Suprapubic skin (tissue), 4 donors: ENCODE results near the gene CARD10. TPM values are rescaled to one million over a fixed set of nuclear protein-coding genes. Genes with fewer than 3 reads are reported as not detected.

Experiments
- DNase-seq, 2 donors: peaks; one replicate each; pipeline ENCODE4 v3.0.0-alpha.2; 2019; ENCODE audit warnings: low spot score in 2 of 2
- H3K27ac ChIP-seq: fragments of 200-600 bp; sonication (generic); one replicate; pipeline ENCODE4 v1.5.1; 2019
- H3K27me3 ChIP-seq: fragments of 200-600 bp; sonication (generic); one replicate; pipeline ENCODE4 v1.5.1; 2019
- H3K36me3 ChIP-seq: fragments of 200-600 bp; sonication (generic); one replicate; pipeline ENCODE4 v1.5.1; 2019
- H3K4me1 ChIP-seq: fragments of 200-600 bp; sonication (generic); one replicate; pipeline ENCODE4 v1.5.1; 2019
- H3K4me3 ChIP-seq: fragments of 200-600 bp; sonication (generic); one replicate; pipeline ENCODE4 v1.5.1; 2019; ENCODE audit warnings: mild to moderate bottlenecking
- H3K9me3 ChIP-seq: fragments of 200-600 bp; sonication (generic); one replicate; pipeline ENCODE4 v1.5.1; 2019
- CTCF ChIP-seq, 2 donors: fragments of 200-600 bp in 1 of 2; fragments of 450-650 bp in 1 of 2; sonication (generic) in 1 of 2; IDR thresholded peaks; one replicate each; pipeline ENCODE4 v1.5.1; 2016 to 2019; ENCODE audit warnings: antibody characterized with exemption in 2 of 2, mild to moderate bottlenecking in 1 of 2, moderate library complexity in 1 of 2
- EP300 ChIP-seq: sonication (generic); formaldehyde crosslinking; IDR thresholded peaks from one replicate; pipeline ENCODE4 v1.6.1; 2017; ENCODE audit warnings: antibody characterized with exemption
- POLR2A ChIP-seq, 2 donors: fragments of 450-650 bp; IDR thresholded peaks; one replicate each; pipeline ENCODE4 v1.6.1; 2017; ENCODE audit warnings: antibody characterized with exemption in 2 of 2, mild to moderate bottlenecking in 2 of 2, moderate library complexity in 2 of 2
- POLR2AphosphoS5 ChIP-seq, 3 donors: sonication (generic); formaldehyde crosslinking; IDR thresholded peaks; one replicate each; pipeline ENCODE4 v1.6.1; 2017; ENCODE audit warnings: antibody characterized with exemption in 3 of 3
- WGBS: methylation state at CpG from one replicate; pipeline ENCODE4 v1.1.5; 2018; 5-methylcytosine and 5-hydroxymethylcytosine counted together
- total RNA-seq, 4 donors: library from RNA; depleted of rRNA; stranded (reverse); fragments of >200 nt; gene quantifications; one replicate each; pipeline ENCODE4 v1.1.0, GENCODE V29; 2016

The CARD10 gene
- total RNA-seq, 4 donors from 2014 or later = 12.2 to 17.3 (median 14.8) TPM

GRCh38 chr22:37454857-37455686, 64.1 kb downstream of the CARD10 start:
- DNase-seq = no peak
- 51% methylated on average over 20 of the region's 21 CpGs for WGBS
- Histone ChIP-seq H3K27ac (no peak overlapping the region), H3K4me3 (no peak overlapping the region), H3K9me3 (no peaks in the 10 kb centered on the region), H3K27me3 (peaks cover 58% of the 10 kb centered on the region), H3K36me3 (no peaks in the 10 kb centered on the region), H3K4me1 (no peaks in the 10 kb centered on the region)
- TF ChIP-seq POLR2AphosphoS5 (IDR thresholded peaks at IDR 0.05) (no peak), EP300 (no peak), POLR2A (IDR thresholded peaks at IDR 0.05) (no peak), CTCF (IDR thresholded peaks at IDR 0.05) (no peak)

DNA sequence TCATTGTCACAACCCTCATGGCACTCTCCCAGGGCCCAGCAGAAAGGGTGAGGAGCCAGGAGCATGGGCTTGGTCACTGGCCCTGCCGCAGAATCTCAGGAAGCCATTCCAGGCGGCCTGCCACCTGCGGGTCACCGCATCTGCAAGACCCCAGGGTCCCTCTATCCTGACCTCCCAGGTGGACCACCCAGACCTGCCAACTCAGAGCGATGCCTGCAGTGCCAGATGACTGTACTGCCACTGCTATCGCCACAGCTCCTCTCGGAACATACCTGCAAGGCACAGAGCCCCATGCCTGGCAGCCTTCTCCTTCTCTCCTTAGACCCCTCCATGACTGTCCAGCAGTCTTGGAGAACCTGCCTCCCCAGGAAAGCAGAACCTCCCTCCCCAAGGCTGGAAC, 65.5 kb downstream of the CARD10 start:
- 86% methylated on average over 4 of the region's 7 CpGs for WGBS
- DNase-seq = no peak
- H3K4me1 ChIP-seq = peaks cover 1% of the 10 kb centered on the region
- H3K4me3 ChIP-seq = no peak overlapping the region
- no peaks in the 10 kb centered on the region for H3K36me3 ChIP-seq
- H3K27ac ChIP-seq = no peak overlapping the region
- H3K27me3 ChIP-seq = peaks cover 67% of the 10 kb centered on the region
- TF ChIP-seq POLR2AphosphoS5 (IDR thresholded peaks at IDR 0.05) (no peak), EP300 (no peak), POLR2A (IDR thresholded peaks at IDR 0.05) (no peak), CTCF (IDR thresholded peaks at IDR 0.05) (no peak)
- H3K9me3 ChIP-seq = no peaks in the 10 kb centered on the region

GRCh38 chr22:37451218-37451617, 68.0 kb downstream of the CARD10 start:
- no peak for DNase-seq
- TF ChIP-seq EP300 = no peak
- no peak for TF ChIP-seq POLR2AphosphoS5 (IDR thresholded peaks at IDR 0.05)
- no peak for TF ChIP-seq CTCF (IDR thresholded peaks at IDR 0.05)
- TF ChIP-seq POLR2A (IDR thresholded peaks at IDR 0.05) = no peak
- Histone ChIP-seq H3K36me3 (no peaks in the 10 kb centered on the region), H3K27me3 (peaks cover 73% of the 10 kb centered on the region), H3K4me3 (no peak overlapping the region), H3K27ac (no peak overlapping the region), H3K4me1 (peaks cover 5% of the 10 kb centered on the region), H3K9me3 (no peaks in the 10 kb centered on the region)
- 46% methylated on average over 1 of the region's 1 CpG for WGBS

DNA sequence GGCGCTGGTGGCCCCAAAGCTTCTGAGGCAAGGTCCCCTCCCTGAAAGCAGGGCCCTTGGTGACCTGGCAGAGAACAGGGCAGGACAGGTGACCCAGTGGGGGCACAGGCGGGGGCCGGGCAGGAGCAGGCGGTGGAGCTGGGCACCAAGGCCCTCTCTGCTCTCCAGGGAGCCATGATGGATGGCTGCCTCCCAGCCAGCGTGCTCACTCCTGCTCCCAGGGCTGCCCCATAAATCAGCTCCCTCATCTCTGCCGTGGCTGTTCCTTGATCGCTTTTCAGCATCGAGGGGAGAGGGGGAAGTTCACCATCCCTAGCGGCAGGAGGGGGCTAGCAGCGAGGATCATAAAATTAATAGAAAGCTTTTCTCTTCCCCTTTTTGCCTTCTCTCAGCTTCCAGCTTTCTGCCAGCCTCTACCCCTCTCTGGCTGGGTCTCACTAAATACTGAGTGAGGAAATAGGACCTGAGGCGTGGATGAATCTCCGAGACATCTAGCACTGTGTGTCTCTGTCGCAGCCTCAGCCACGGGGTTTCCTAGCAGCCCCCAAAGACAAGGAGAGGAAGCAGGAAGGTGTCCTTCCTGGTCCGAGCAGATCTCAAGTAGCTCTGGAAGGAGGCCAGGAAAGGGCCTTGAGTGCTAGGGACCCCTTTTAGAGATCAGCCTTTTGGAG, 69.7 kb downstream of the CARD10 start:
- Histone ChIP-seq H3K4me1 (peaks cover 5% of the 10 kb centered on the region), H3K27me3 (peaks cover 72% of the 10 kb centered on the region), H3K9me3 (no peaks in the 10 kb centered on the region), H3K4me3 (no peak overlapping the region), H3K36me3 (no peaks in the 10 kb centered on the region), H3K27ac (no peak overlapping the region)
- no peak for DNase-seq
- 26% methylated on average over 11 of the region's 15 CpGs for WGBS
- TF ChIP-seq POLR2AphosphoS5 (IDR thresholded peaks at IDR 0.05) (no peak), CTCF (IDR thresholded peaks at IDR 0.05) (no peak), POLR2A (IDR thresholded peaks at IDR 0.05) (no peak), EP300 (no peak)

DNA sequence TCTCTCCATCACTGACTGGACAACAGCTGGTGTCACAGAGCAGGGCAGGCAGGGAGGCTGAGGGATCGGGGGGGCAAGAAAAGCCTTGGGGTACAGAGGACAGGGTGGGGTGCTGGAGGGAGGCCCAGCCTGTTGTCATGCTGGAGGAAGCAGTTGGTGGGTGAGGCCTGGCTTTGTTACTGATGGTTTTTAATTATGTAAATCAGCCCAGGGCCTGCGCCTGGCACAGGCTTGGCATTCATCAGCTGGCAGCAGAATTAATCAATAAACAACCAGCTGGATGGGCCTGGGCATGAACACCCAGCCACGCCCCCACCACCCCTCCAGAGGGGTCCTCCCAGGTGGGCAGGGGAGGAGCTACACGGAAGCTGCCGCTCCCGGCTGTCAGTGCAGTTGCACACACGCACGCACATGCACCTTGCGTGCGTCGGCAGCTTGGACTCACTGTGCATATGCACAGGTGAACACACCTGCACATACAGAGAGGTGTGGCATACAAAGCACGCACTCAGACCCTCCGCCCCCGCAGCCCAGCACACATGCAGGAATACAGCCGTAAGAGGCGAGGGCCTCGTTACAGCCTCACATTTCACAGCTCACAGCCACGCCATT, 70.6 kb downstream of the CARD10 start:
- H3K4me1 ChIP-seq = peaks cover 5% of the 10 kb centered on the region
- no peak for DNase-seq
- WGBS = 46% methylated on average over 11 of the region's 18 CpGs
- no peaks in the 10 kb centered on the region for H3K36me3 ChIP-seq
- TF ChIP-seq EP300 = no peak
- no peak for TF ChIP-seq CTCF (IDR thresholded peaks at IDR 0.05)
- no peak for TF ChIP-seq POLR2AphosphoS5 (IDR thresholded peaks at IDR 0.05)
- TF ChIP-seq POLR2A (IDR thresholded peaks at IDR 0.05) = no peak
- no peak overlapping the region for H3K27ac ChIP-seq
- peaks cover 70% of the 10 kb centered on the region for H3K27me3 ChIP-seq
- H3K4me3 ChIP-seq = no peak overlapping the region
- H3K9me3 ChIP-seq = no peaks in the 10 kb centered on the region
